HepG2 (cell line): ENCODE data around the gene OGFR. TPM values are rescaled to one million over a fixed set of nuclear protein-coding genes. Genes with fewer than 3 reads are reported as not detected.

Experiments used
- ATAC-seq: fragments of 200-7000 bp; cut with Tn5 transposase; 3 replicates; pipeline ENCODE4 v1.9.1; 2020; ENCODE audit warnings: mild to moderate bottlenecking, moderate library complexity
- BruUV-seq: library from RNA; stranded (reverse); fragments of 400-500 nt; replicated peaks from 2 replicates; lab custom pipeline; 2021; lab: Mats Ljungman, UMichigan
- CTCF ChIA-PET: fragments of 300-600 bp; formaldehyde crosslinking; extraction: SDS; loops from one replicate; lab custom pipeline; 2021; ENCODE audit warnings: low total read pairs, inconsistent platforms, low intra/inter-chr PET ratio; lab: Yijun Ruan, JAX
- POLR2A ChIA-PET: fragments of 350-600 bp; sonication (Branson Sonifier 250); formaldehyde crosslinking; loops from one replicate; lab custom pipeline; 2020; ENCODE audit warnings: antibody characterized with exemption, inconsistent platforms; lab: Yijun Ruan, JAX
- DNase-seq: peaks from one replicate; pipeline ENCODE4 v3.0.0-alpha.2; 2015; ENCODE audit warnings: low spot score
- FAIRE-seq: peaks from 3 replicates; lab custom pipeline; 2011; peaks lifted over from hg19 to GRCh38; lab: Jason Lieb, UNC
- H2AFZ ChIP-seq: one replicate; pipeline ENCODE4 v1.6.1; 2011; ENCODE audit warnings: low read length, inconsistent platforms
- H3K27ac ChIP-seq: fragments of 300-600 bp; 3 replicates; pipeline ENCODE4 v1.8.0; 2011; ENCODE audit warnings: mixed run types, mild to moderate bottlenecking, mixed read lengths, low read length, inconsistent platforms; ENCODE audit not compliant: insufficient read depth; ENCODE audit errors: extremely low read length
- H3K27me3 ChIP-seq, 2 experiments: fragments of 200-600 bp in 1 of 2; 2 replicates in 1 of 2; 3 replicates in 1 of 2; pipeline versions ENCODE4 v1.6.0 to v1.8.0; 2011; ENCODE audit warnings: low read length in 2 of 2, mild to moderate bottlenecking in 2 of 2, moderate library complexity in 2 of 2, inconsistent platforms in 1 of 2; ENCODE audit not compliant: insufficient read depth in 2 of 2, control insufficient read depth in 1 of 2
- H3K36me3 ChIP-seq, 2 experiments: fragments of 200-600 bp in 1 of 2; replicated peaks in 1 of 2; 2 replicates in 1 of 2; 3 replicates in 1 of 2; pipeline versions ENCODE4 v1.5.1 to v1.8.0; 2011; ENCODE audit warnings: low read length in 2 of 2, inconsistent platforms in 1 of 2; ENCODE audit not compliant: insufficient read depth in 2 of 2, control insufficient read depth in 1 of 2
- H3K4me1 ChIP-seq: 2 replicates; pipeline ENCODE4 v1.5.1; 2012; ENCODE audit warnings: low read length, inconsistent platforms; ENCODE audit not compliant: insufficient read depth
- H3K4me2 ChIP-seq: 2 replicates; pipeline ENCODE4 v1.6.0; 2011; ENCODE audit warnings: low read depth, low read length, inconsistent platforms
- H3K4me3 ChIP-seq, 3 experiments: fragments of 200-600 bp in 1 of 3; sonication (generic), shearing (Covaris generic) in 1 of 3; replicated peaks in 1 of 3; 2 replicates each; pipeline ENCODE4 v1.5.1; 2011 to 2016; ENCODE audit warnings: low read length in 3 of 3, inconsistent platforms in 2 of 3, low read depth in 2 of 3, mild to moderate bottlenecking in 2 of 3, control low read depth in 1 of 3, mixed read lengths in 1 of 3; ENCODE audit not compliant: insufficient read depth in 1 of 3
- H3K79me2 ChIP-seq: one replicate; pipeline ENCODE4 v1.6.1; 2011; ENCODE audit warnings: low read length, inconsistent platforms; ENCODE audit not compliant: insufficient read depth
- H3K9ac ChIP-seq: 2 replicates; pipeline ENCODE4 v1.6.0; 2011; ENCODE audit warnings: mild to moderate bottlenecking, low read depth, low read length, inconsistent platforms; ENCODE audit not compliant: insufficient read depth
- H3K9me3 ChIP-seq: 2 replicates; pipeline ENCODE4 v1.5.1; 2012; ENCODE audit warnings: mild to moderate bottlenecking, low read length
- H4K20me1 ChIP-seq: 2 replicates; pipeline ENCODE4 v1.6.0; 2011; ENCODE audit warnings: inconsistent platforms, mild to moderate bottlenecking, low read length, moderate library complexity; ENCODE audit not compliant: insufficient read depth
- AGO2 ChIP-seq: fragments of 200-400 bp; formaldehyde crosslinking; optimal IDR thresholded peaks from 2 replicates; pipeline ENCODE3; 2017; ENCODE audit warnings: mild to moderate bottlenecking, low read depth, low read length, moderate library complexity
- HNRNPL ChIP-seq: fragments of 200-400 bp; formaldehyde crosslinking; IDR thresholded peaks from 2 replicates; pipeline ENCODE4 v1.6.1; 2017; ENCODE audit warnings: mild to moderate bottlenecking, low read depth, low read length
- HNRNPLL ChIP-seq: fragments of 200-400 bp; formaldehyde crosslinking; IDR thresholded peaks from 2 replicates; pipeline ENCODE4 v1.6.1; 2017; ENCODE audit warnings: mild to moderate bottlenecking, low read depth, low read length; ENCODE audit not compliant: poor library complexity, severe bottlenecking
- MNT ChIP-seq: fragments of 450-650 bp; IDR thresholded peaks from 2 replicates; pipeline ENCODE4 v1.6.1; 2016
- MXD1 ChIP-seq: sonication (generic); formaldehyde crosslinking; IDR thresholded peaks from 2 replicates; pipeline ENCODE4 v1.4.0; 2020; ENCODE audit warnings: mild to moderate bottlenecking, missing genetic modification reagents
- PCBP1 ChIP-seq: fragments of 200-400 bp; formaldehyde crosslinking; IDR thresholded peaks from 2 replicates; pipeline ENCODE4 v1.6.1; 2017; ENCODE audit warnings: mild to moderate bottlenecking, low read depth, low read length, borderline replicate concordance
- RBFOX2 ChIP-seq: fragments of 200-400 bp; formaldehyde crosslinking; IDR thresholded peaks from 2 replicates; pipeline ENCODE4 v1.6.1; 2017; ENCODE audit warnings: low read depth, mild to moderate bottlenecking, low read length
- ZBTB3 ChIP-seq: sonication (generic); formaldehyde crosslinking; IDR thresholded peaks from 2 replicates; pipeline ENCODE4 v1.4.0; 2020; ENCODE audit warnings: low read depth, mild to moderate bottlenecking, moderate library complexity, missing genetic modification reagents, borderline replicate concordance
- ZBTB34 ChIP-seq: sonication (generic); formaldehyde crosslinking; IDR thresholded peaks from 2 replicates; pipeline ENCODE4 v1.8.0; 2022; ENCODE audit warnings: mild to moderate bottlenecking, missing genetic modification reagents
- ZBTB38 ChIP-seq: sonication (generic); formaldehyde crosslinking; IDR thresholded peaks from 2 replicates; pipeline ENCODE4 v1.5.1; 2020; ENCODE audit warnings: mild to moderate bottlenecking, missing genetic modification reagents
- ZNF746 ChIP-seq: sonication (generic); formaldehyde crosslinking; IDR thresholded peaks from 2 replicates; pipeline ENCODE4 v1.8.0; 2022; ENCODE audit warnings: mild to moderate bottlenecking, missing genetic modification reagents
- WGBS: methylation state at CpG from one replicate; pipeline ENCODE4 v1.1.6; 2017; ENCODE audit warnings: low lambda C conversion rate; 5-methylcytosine and 5-hydroxymethylcytosine counted together
- in situ Hi-C: cut with HindIII; loops from 2 replicates; pipeline ENCODE4 v1.10.0; 2017; ENCODE audit warnings: low pct_unique_long_range_greater_than_20kb; ENCODE audit not compliant: extremely low pct_ligation_motif_present
- intact Hi-C: fragments of 100-400 bp; cut with micrococcal nuclease; formaldehyde crosslinking; loops from one replicate; pipeline ENCODE4 v1.10.0; 2022; ENCODE audit not compliant: unreplicated experiment
- polyA plus RNA-seq, 8 experiments: library from polyadenylated mRNA; depleted of rRNA in 3 of 8; stranded (reverse) in 7 of 8; unstranded in 1 of 8; fragments of >200 nt; fragmentation: Illumina TruSeq in 4 of 8; extraction: Trizol in 4 of 8; gene quantifications; 2 replicates each; pipeline versions ENCODE4 v1.2.1 to v1.2.3, GENCODE V29; 2011 to 2016; ENCODE audit warnings: low read depth in 4 of 8, missing spikeins in 1 of 8, mixed read lengths in 1 of 8; ENCODE audit not compliant: insufficient read depth in 1 of 8
- total RNA-seq, 5 experiments: library from RNA; depleted of rRNA; stranded (reverse); fragments of >200 nt; fragmentation: Illumina TruSeq; extraction: Trizol; gene quantifications; 2 replicates each; pipeline ENCODE4 v1.2.3, GENCODE V29; 2016; ENCODE audit warnings: low read depth in 1 of 5

Gene OGFR
- total and polyA plus RNA-seq, 2 of the 13 experiments (the other 11 are each of a cell fraction or from before 2014, with no cell fraction given): 47.7 to 81.8 TPM

GRCh38 chr20:62828511-62829230 lies 24.0 kb downstream of the OGFR start:
- 86% methylated on average over 26 of the region's 29 CpGs for WGBS
- POLR2A ChIA-PET: no interaction called here
- intact Hi-C loops (no loop called here), in situ Hi-C loops (no loop called here)
- no peak overlapping the region for H2AFZ ChIP-seq
- H3K4me2 ChIP-seq: no peak overlapping the region
- H3K27ac ChIP-seq: no peak overlapping the region
- BruUV-seq: no TSS peak
- H3K9me3 ChIP-seq: no peaks in the 10 kb centered on the region
- DNase-seq: no peak
- no peak overlapping the region for H3K9ac ChIP-seq
- TF ChIP-seq RBFOX2 (peak; percentile 59), AGO2 (peak; percentile 55), MXD1 (peak; percentile 9; the same call in 1 of the 2 replicates), MNT (0 out of 2 replicates have a peak, but pooled peaks have one; percentile 11), ZBTB38 (CRISPR knock-in tag) (0 out of 2 replicates have a peak, but pooled peaks have one; percentile 16), ZNF746 (no peak), ZBTB34 (CRISPR knock-in tag) (no peak), PCBP1 (0 out of 2 replicates have a peak, but pooled peaks have one; percentile 58), HNRNPLL (peak; percentile 14), ZBTB3 (CRISPR knock-in tag) (no peak), HNRNPL (peak; percentile 27; the same call in 1 of the 2 replicates)
- CTCF ChIA-PET: no interaction called here
- no peaks in the 10 kb centered on the region for H3K27me3 ChIP-seq
- no peak for FAIRE-seq
- H4K20me1 ChIP-seq: no peaks in the 10 kb centered on the region; the same call in 1 of the 2 replicates
- no peak overlapping the region for H3K4me3 ChIP-seq
- ATAC-seq: no peak
- H3K4me1 ChIP-seq: peaks cover 35% of the 10 kb centered on the region
- H3K79me2 ChIP-seq: no peaks in the 10 kb centered on the region
- H3K36me3 ChIP-seq: peaks cover 9% of the 10 kb centered on the region in 2 experiments; a peak in 3 of 5 replicates
